ENCODE data around the gene FBXL20.
A peak's percentile ranks its signal among the peaks of the same experiment; 100 is the strongest.

DNA sequence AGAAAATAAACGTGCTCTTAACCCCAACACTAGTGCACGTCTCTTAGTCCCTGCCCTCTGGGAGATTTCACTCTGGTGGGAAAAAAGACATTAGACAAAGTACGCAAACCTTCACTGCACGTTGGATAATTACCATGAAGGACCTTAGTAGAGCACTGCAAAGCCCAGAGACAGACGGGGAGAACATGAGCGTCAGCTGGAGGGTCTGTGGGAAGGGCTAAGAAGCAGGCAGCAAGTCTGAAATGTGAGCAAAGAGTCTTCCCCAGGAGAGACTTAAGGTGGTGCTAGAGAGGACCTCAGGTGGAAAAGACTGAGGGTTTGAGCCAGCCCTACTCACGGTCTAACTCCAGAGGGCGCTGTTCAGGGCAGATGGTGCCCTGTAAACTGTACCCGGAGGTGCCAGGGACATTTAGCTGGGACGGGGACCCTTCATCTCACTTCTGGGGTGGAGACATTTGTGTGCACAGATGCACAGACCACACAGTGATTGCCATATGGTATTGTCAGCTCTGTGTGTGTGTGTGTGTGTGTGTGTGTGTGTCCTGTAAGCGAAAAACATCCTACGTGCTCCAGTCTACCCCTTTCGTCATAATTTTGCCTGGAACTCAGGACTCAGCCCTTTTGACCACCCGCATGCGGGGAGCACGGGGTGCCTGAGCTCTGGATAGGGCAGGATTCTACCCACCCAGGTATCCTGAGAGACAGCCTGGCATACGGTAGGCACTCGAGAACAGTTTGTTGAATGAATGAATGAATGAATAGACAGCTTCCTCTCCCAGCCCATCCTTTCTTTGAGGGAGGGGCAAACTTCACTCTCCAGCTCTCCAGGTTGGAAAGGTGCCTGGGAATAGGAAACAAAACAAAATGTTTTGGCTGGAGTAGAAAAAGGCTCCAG, 165.6 kb downstream of the FBXL20 start:
- TF ChIP-seq, protein P1, sequence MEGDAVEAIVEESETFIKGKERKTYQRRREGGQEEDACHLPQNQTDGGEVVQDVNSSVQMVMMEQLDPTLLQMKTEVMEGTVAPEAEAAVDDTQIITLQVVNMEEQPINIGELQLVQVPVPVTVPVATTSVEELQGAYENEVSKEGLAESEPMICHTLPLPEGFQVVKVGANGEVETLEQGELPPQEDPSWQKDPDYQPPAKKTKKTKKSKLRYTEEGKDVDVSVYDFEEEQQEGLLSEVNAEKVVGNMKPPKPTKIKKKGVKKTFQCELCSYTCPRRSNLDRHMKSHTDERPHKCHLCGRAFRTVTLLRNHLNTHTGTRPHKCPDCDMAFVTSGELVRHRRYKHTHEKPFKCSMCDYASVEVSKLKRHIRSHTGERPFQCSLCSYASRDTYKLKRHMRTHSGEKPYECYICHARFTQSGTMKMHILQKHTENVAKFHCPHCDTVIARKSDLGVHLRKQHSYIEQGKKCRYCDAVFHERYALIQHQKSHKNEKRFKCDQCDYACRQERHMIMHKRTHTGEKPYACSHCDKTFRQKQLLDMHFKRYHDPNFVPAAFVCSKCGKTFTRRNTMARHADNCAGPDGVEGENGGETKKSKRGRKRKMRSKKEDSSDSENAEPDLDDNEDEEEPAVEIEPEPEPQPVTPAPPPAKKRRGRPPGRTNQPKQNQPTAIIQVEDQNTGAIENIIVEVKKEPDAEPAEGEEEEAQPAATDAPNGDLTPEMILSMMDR (IDR thresholded peaks at IDR 0.05), result peak; percentile 26 to 32 (median 29)
- no peak for TF ChIP-seq POLR2AphosphoS5 (IDR thresholded peaks at IDR 0.05)
- TF ChIP-seq POLR2A (IDR thresholded peaks at IDR 0.05; ENCODE audit: low read depth), result no peak
- TF ChIP-seq EP300 (IDR thresholded peaks at IDR 0.05), result no peak

All from esophagus muscularis mucosa (tissue), 4 donors.